ENCODE data around the gene HOXB4. TPM values are rescaled to one million over a fixed set of nuclear protein-coding genes. Genes with fewer than 3 reads are reported as not detected.
A peak's percentile ranks its signal among the peaks of the same experiment; 100 is the strongest.

Gene HOXB4
- total RNA-seq (2014; rRNA removed; shearing (Covaris generic)), result 0.20 and 0.57 TPM in 2 replicates

DNA sequence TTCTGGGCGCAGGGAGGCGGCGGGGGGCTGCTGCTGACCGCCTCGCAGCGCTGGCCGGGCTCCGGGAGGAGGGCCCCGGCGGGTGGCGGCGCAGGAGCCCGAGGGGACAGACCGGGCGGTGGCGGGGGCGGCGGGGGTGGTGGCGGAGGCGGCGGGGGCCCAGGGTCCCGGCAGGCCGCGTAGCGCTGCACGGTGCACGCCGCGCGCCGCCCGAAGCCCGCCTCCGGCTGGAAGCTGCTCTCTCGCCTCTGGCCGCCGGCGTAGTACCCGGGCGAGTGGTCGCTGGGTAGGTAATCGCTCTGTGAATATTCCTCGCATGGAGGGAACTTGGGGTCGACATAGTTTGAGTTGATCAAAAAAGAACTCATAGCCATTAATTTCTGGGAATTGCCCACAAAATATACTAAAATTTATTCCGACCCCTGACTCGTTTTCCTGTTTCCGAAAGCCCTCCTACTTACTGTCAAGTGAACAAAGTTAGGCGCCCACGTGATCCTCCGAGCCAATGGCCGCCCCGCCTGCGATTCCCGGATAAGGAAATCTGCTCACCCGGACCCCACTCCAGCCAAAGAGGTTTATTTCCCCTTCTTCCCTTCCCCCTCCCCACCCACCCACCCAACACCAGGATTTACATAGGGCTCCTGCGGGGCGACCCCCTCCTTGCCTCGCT, at the start of gene HOXB4:
Gene HOXB4 (minus strand): TSS at position 405 of the 670 bp plus-strand sequence. CDS start 31 bp downstream, at position 374.
- no peak for DNase-seq (ENCODE audit: low read depth)

DNA sequence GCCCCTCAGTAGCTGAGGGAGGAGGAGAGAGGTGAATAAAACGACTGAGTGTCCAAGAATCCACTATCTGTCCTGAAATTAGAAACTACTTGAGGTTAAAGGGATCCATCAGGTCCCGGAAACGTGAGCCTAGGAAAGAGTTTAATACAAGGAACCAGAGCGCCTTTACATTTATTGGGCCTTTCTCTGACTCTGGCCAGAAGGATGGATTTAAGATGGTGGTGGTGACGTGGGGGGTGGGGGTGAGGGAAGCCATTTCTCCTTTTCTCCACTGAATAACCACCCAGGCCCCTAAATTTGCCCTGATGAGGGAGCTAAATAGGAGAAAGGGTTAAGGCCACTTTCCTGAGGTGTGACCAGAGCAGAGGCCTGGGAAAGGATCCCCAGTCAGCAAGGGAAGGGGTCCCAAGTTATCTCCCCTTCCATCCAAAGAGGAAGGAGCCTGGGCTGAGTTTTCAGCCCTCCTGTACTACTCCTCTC, 49.0 kb upstream of the HOXB4 start:
- no peak for DNase-seq (ENCODE audit: low read depth)

DNA sequence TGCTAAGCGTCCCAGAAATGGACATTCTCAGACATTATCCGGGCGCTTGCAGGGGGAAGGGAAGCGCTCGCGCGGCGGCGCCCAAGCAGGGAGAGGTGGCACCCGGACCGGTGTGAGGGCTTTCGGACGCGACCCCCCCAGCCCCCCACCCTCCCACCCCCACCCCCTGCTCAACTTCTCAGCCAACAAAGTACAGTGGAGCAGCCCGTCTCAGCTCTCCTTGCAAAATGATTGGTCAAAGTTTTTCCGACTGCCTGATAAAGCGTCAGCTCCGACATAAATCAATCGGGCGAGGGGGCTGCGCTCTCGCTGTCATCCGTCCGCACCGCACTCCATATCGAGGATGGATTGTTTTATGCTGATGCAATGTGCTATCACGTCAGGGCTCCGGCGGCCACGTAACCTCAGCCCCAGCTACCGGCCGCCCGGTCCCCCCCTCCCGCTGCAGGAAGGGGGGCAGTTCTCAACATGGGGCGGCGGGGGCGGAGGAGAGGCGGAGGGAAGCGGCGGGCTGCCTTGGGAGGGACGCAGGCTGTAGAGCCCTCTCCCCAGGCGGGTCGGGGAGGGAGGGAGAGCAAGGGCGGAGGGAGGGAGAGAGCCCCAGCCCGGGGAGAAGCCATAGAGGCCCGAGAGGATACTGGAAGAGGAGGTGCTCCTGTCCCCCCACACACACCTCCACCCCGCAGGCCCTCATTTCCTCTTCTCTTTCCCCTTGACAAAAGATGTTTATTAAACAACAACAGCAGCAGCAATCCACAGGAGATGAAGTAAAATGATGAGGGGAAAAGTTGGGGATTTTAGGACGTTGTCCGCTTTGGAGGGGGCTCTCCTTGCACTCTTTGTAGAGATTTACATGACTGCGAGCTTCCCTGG, 48.3 kb upstream of the HOXB4 start, which contains the start of gene HOXB9:
Gene HOXB9 (minus strand): TSS at position 114 of the 873 bp plus-strand sequence. CDS start 89 bp downstream, at position 25.
- peak; percentile 85 for DNase-seq (ENCODE audit: low read depth)

DNA sequence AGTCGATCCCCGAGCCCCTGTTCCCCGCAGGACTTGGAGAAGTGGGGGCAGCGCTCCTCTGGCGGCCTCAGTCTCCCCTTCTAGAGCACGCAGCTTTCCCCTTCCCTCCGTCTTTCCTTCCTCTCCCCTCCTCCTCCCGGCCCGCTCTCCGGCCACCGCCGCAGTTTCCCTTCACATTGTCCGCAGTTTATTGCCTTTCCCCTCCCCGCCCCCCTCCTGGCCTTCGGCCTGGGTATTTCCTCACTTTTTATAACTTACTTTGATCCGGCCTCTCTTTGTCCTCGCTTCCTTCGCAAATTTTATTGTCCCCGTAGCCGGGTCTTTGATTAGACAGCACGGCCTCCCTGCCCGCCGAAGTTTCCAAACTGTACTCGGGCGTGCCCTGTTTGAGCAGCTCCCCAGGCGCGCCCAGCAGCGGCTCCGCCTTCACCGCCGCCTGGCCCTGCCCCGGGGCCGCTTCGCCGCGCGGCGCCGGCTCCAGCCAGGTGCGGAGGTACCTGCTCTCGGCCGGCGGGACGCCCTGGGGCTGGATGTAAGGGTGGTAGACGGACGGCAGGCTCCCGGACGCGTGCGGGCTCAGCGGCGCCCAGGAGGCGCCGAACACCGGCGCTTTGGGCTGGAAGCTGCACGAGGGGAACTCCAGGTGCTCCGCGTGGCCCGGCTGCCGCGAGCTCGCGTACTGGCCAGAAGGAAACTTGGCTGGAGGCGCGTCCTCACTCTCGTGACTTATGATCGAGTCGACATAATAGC, 47.5 kb upstream of the HOXB4 start:
- DNase-seq (ENCODE audit: low read depth), result peak; percentile 71

DNA sequence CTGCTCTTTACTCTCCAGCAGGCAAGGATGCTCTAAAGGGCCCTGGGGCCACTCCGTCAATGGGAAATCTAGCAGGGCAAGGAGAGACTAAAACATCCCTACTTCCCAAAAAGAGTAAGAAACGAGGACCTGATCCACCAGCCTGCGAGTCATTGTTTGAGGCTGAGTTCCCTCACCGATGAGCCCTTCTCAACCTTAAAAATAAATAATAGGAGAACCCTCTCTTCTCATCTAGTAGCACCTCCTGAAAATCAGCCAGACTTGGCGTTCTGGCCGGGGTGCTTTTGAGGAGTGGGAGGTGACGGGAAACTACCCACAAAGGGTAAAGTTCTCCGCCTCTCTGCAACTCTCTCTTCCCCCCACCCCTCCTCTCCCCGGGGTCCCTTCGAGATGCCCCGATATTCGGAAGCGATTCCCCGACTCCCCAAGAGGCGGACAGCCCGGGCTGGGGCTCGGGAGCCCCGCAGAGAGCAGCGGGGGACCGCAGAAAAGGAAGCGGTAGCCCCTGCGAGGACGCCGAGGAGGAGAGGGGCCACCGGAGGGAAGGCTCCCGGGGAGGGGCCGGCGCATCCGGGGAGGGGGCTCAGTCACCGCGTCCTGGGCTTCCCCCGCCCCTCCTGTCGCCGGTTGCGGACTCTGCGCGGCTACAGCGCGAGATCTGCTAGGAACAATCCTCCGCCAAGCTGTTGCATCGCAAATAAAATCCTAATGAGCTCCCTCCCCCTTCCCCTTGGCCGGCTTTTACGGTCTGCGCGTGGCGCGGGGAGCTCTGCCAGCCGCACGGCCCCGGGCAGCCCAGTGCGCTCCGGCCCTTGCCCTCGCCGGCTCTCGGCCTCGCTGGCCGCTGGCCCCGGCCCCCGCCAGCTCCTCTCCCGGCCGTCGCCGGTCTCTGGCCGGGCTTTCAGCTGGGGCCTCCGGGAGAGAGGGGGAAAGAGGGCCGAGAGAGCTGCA, 46.7 kb upstream of the HOXB4 start:
- DNase-seq (ENCODE audit: low read depth), result peak; percentile 56

DNA sequence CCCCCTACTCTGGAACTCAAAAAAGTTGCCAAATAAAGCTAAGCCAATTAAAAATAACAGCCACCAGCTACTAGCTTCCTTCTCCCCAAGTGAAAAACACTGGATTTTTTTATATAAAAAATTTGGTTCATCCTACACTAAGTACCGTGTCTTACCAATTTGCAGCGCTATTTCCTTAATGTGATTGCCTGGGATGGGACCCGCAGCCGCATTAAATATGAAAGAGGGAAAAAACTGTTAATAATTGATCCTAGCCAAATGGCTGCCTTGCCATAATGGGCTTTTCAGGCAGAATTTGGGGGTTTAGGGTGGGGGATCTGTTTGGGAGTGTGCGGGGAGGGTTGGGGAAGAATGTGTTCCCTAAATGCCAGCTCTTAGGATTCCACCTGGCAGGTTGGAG, 46.0 kb upstream of the HOXB4 start:
- DNase-seq (ENCODE audit: low read depth), result no peak

GRCh38 chr17:48623583-48623982, 45.4 kb upstream of the HOXB4 start:
- no peak for DNase-seq (ENCODE audit: low read depth)

DNA sequence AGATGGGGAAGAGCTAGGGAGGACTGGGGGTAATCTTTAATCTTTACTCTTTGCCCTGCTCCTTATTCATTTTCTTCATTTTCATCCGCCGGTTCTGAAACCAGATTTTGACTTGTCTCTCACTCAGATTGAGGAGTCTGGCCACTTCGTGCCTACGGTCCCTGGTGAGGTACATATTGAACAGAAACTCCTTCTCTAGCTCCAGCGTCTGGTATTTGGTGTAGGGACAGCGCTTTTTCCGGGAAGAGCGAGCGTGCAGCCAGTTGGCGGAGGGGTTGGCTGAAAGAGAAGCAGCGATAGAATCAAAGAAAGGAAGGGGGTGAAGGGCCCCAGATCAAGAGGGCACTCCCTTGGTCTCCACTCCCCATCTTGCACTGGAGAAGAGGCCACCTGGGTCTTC, 44.7 kb upstream of the HOXB4 start:
- DNase-seq (ENCODE audit: low read depth), result no peak

- DNase-seq (ENCODE audit: low read depth), result no peak
Observed at GRCh38 chr17:48621410-48622392, 43.6 kb upstream of the HOXB4 start.

- DNase-seq (ENCODE audit: low read depth), result peak; percentile 12
Observed at GRCh38 chr17:48620461-48621139, 42.5 kb upstream of the HOXB4 start.

- no peak for DNase-seq (ENCODE audit: low read depth)
Observed at GRCh38 chr17:48619826-48620449, 41.8 kb upstream of the HOXB4 start.

GRCh38 chr17:48618256-48618896, 40.2 kb upstream of the HOXB4 start:
- DNase-seq (ENCODE audit: low read depth), result peak; percentile 83

DNA sequence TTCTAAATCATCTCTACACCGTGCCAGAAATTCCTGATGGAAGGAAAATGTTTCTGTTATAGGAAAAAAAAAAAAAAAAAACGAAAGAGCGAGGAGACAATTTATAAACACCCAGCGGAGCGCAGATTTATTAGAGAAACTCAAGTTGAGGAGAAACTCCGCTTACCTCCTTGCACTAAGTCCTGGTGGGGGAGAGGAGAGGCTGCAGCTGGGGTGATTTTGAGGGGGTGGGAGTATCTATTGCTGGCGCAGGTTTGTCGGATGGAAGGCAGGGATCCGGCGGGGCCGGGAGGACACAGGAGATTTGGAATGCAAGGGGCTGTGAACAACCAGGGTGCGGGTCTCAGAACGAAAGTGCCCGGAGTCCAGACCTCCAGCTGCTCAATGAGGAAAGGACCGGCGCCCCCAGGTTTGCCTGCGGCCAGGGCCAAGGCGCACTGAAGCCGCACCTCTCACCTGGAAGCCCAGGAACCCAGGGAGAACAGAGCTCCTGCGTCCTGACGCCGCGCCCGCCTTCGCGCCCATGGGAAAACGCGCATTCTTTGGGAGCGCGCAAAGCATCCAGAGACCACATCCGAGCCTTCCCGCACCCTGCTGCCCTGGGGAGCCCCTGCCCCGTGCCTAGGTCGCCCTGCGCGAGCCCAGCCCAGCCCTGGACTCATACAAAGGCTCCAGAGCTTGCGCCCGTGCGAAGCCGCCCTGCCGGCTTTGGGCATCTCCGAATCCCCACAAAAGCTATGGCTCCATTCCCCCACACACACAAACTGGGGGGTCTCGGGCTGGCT, 39.5 kb upstream of the HOXB4 start:
- peak; percentile 24 for DNase-seq (ENCODE audit: low read depth)

- no peak for DNase-seq (ENCODE audit: low read depth)
Observed at GRCh38 chr17:48616717-48617470, 38.7 kb upstream of the HOXB4 start.

- DNase-seq (ENCODE audit: low read depth), result no peak
Observed at GRCh38 chr17:48615963-48616716, 38.0 kb upstream of the HOXB4 start.
